GM20431 (cell line): ENCODE data around the gene PP2D1.
"Not testable (repeated sequence)": the region's sequence is repeated elsewhere in the genome, so short reads cannot be mapped to it uniquely, and the experiment has no call there.

ENCODE experiments used
- in situ Hi-C: fragments of 300-500 bp; cut with MseI, MboI; formaldehyde crosslinking; loops from one replicate; pipeline ENCODE4 v1.15.0; 2020; ENCODE audit warnings: low sequenced_read_pairs; ENCODE audit not compliant: unreplicated experiment

Gene PP2D1

GRCh38 chr3:20012164-20012563 lies at the start of gene PP2D1:
Gene PP2D1, minus strand, starts transcription at chr3:20012264. Its CDS starts 192 bp downstream, at chr3:20012072.
- in situ Hi-C loops: no loop called here

- in situ Hi-C loops: no loop called here
Measured at GRCh38 chr3:20060974-20061685, 49.1 kb upstream of the PP2D1 start.

- in situ Hi-C loops: no loop called here
Measured at GRCh38 chr3:20059929-20060328, 47.9 kb upstream of the PP2D1 start.

GRCh38 chr3:20057612-20058180 lies 45.6 kb upstream of the PP2D1 start:
- in situ Hi-C loops: no loop called here

GRCh38 chr3:20056725-20057611 lies 44.9 kb upstream of the PP2D1 start:
- in situ Hi-C loops: no loop called here

- in situ Hi-C loops: no loop called here
Measured at GRCh38 chr3:20055842-20056241, 43.8 kb upstream of the PP2D1 start.

GRCh38 chr3:20055020-20055775 lies 43.1 kb upstream of the PP2D1 start:
- in situ Hi-C loops: no loop called here

GRCh38 chr3:20054549-20054987 lies 42.5 kb upstream of the PP2D1 start:
- in situ Hi-C loops: no loop called here

GRCh38 chr3:20052851-20053250 lies 40.8 kb upstream of the PP2D1 start:
- in situ Hi-C loops: no loop called here

GRCh38 chr3:20051123-20051806 lies 39.2 kb upstream of the PP2D1 start:
- in situ Hi-C loops: no loop called here

GRCh38 chr3:20047976-20048883 lies 36.2 kb upstream of the PP2D1 start:
- in situ Hi-C loops: no loop called here

- in situ Hi-C loops: no loop called here
Measured at GRCh38 chr3:20047341-20047779, 35.3 kb upstream of the PP2D1 start.

- in situ Hi-C loops: no loop called here
Measured at GRCh38 chr3:20046556-20046955, 34.5 kb upstream of the PP2D1 start.

- in situ Hi-C loops: not testable (repeated sequence)
Measured at GRCh38 chr3:20045141-20045540, 33.1 kb upstream of the PP2D1 start.

- in situ Hi-C loops: no loop called here
Measured at GRCh38 chr3:20043825-20044224, 31.8 kb upstream of the PP2D1 start.

- in situ Hi-C loops: no loop called here
Measured at GRCh38 chr3:20043396-20043795, 31.3 kb upstream of the PP2D1 start.

- in situ Hi-C loops: no loop called here
Measured at GRCh38 chr3:20042331-20042730, 30.3 kb upstream of the PP2D1 start.

- in situ Hi-C loops: no loop called here
Measured at GRCh38 chr3:20041197-20041780, 29.2 kb upstream of the PP2D1 start.
